Activated T-cell treated with anti-CD3 and anti-CD28 coated beads, Interleukin-2, amount 50 U/mL, for 1 hour (primary cell): Measurements from ENCODE around the gene TAF5.
"Not testable (repeated sequence)": the region's sequence is repeated elsewhere in the genome, so short reads cannot be mapped to it uniquely, and the experiment has no call there.

Source experiments
- DNase-seq: peaks from one replicate; pipeline ENCODE4 v3.0.0-alpha.2; 2020

Gene TAF5

GRCh38 chr10:103415581-103415980 lies 47.8 kb downstream of the TAF5 start:
- DNase-seq, result no peak

GRCh38 chr10:103416436-103417147 lies 48.8 kb downstream of the TAF5 start:
- DNase-seq, result peak; percentile 51

GRCh38 chr10:103417148-103417469 lies 49.3 kb downstream of the TAF5 start:
- DNase-seq, result not testable (repeated sequence)

- no peak for DNase-seq
These were observed 49.8 kb downstream of the TAF5 start for GRCh38 chr10:103417601-103418000.

- DNase-seq, result no peak
These were observed 51.3 kb downstream of the TAF5 start for GRCh38 chr10:103419101-103419500.

- DNase-seq, result no peak
These were observed 56.0 kb downstream of the TAF5 start for GRCh38 chr10:103423748-103424147.

GRCh38 chr10:103427866-103428265 lies 60.1 kb downstream of the TAF5 start:
- DNase-seq, result no peak

GRCh38 chr10:103428989-103429643 lies 61.3 kb downstream of the TAF5 start:
- no peak for DNase-seq

GRCh38 chr10:103429647-103430046 lies 61.9 kb downstream of the TAF5 start:
- DNase-seq, result no peak

GRCh38 chr10:103431902-103432301 lies 64.1 kb downstream of the TAF5 start:
- DNase-seq, result no peak

GRCh38 chr10:103433858-103434257 lies 66.1 kb downstream of the TAF5 start:
- no peak for DNase-seq
